NCI-H2227 (cell line): ENCODE data around the gene ADD3.

Experiments
- DNase-seq: peaks from one replicate; lab custom pipeline; 2025; ENCODE audit not compliant: unreplicated experiment; lab: John Stamatoyannopoulos, UW

Gene ADD3

DNA sequence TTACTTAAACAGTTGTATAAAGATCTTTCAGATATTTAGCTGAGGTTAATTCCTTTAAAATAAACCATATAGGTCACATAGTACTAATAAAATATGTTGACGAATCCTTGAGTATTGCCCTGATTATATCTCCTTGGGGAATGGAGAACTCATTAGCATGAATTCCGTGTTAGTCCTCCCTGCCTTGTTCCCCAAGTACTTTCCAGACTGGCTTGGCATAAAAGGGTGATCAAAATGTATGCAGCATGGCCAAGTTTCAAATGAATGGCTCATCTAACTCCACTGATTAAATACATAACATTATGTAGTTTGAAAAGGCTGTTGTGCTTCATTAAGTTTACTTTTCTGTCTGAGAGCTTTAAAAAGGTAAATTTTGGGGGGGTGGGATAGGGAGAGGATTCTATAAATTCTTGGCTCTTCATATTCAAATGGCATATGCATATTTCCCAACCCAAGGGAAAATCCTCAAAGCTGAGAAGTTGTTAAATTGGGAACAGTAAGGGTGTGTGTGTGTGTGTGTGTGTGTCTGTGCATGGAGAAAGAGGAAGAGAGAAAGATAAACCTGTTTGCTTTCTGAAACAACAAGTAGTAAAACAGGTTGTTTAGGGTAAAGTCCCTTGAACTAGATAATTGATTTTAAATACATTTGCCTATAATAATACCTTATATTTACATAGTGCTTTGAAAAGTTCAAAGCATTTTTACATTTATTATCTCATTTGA lies 4.8 kb upstream of the ADD3 start:
- DNase-seq = no peak

DNA sequence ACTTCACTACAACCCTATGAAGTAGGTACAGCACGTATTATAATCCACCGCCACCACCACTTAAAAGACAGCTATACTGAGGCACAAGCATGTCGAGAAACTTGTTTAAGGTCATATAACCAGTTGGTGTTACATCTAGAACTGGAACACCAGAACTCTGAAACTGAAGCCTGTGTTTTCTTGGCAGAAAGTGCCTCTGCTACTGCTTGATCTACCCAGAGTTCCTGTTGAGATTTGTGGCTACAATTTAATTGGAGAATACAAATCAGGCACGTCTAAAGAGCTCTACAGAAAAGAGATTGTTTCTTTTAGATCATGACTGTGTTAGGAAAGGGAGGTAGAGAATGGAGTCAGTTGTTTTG lies 4.3 kb upstream of the ADD3 start:
- DNase-seq = no peak

DNA sequence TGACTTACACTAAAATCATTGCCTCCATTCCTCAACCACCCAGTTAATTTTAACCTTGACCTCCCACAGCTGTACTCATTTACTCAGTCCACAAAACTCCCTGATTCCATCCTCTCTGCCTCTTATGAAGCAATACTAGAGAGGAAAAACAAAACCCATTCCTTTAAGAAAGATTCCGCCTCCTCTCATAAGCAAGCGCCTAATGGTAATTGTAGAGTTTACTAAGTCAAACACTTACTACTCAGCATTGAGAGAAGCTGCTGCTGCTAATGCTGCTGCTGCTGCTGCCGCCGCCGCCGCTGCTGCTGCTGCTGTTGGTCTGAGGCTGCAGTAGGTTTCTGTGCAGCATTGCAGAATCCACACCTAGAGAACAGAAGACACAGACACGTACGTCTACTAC lies 2.1 kb upstream of the ADD3 start:
- peak; percentile 33 for DNase-seq

DNA sequence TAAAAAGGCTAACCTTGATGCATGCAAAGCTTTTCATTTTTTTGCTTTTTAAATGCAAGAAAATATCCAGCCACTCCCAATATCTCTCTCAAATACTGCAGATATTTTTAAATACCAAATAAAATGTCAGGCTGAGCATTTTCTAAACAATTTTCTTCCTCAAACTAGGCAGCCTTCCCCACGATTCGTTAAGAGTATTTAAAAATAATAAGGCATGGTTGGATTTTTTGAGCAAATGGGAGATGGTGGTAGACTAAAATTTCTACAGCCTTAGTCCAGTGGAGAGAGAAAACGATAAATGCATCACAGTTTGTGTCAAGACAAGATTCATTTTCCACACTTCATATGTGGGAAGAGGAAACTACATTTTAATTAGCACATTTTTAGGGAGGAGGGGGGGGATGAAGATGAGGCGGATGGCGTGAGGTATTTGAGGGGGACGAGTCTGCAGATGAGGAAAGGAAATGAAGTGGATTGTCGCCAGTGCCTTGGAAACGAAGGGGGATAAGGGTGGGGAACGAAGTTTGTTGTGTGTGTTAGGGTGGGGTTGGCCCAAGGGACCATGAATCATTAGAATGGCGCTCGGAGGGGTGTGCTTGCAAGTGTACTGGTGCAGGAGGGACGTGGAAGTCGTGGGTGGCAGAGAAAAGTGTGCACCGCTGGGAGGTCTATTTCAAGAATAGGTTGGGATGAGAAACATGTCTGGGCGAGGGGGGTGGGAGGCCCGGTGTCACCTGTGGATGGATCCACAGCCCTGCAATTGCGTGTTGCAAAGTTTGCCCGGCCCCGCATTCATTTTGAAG lies 1.2 kb upstream of the ADD3 start:
- DNase-seq = no peak

DNA sequence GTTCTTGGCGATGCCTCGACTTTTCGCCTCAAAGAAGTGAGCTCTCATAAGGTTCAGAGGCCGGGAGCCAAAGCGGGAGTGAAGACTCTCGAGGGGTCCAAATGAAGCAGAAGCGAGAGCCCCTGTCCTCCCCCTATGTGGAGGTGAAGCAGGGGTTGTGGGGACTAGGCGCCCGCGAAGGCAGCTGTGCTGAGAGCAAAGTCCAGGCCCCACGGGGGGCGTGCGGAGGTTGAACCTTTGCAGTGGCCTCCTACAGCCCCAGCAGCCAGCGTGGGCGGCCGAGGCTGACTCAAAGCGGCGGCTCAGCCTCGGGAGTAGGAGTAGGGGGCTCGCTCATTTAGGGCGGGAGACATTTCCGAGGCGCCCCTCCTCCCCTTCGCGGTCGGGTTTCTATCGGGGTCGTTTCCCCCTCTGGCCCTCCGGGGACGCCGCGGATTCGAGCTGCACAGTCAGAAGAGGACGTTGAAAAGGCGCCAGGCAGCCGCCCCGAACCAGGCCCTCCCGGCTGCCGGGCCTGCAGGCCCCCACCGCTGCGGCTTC lies 553 bp upstream of the ADD3 start:
- peak; percentile 57 for DNase-seq

DNA sequence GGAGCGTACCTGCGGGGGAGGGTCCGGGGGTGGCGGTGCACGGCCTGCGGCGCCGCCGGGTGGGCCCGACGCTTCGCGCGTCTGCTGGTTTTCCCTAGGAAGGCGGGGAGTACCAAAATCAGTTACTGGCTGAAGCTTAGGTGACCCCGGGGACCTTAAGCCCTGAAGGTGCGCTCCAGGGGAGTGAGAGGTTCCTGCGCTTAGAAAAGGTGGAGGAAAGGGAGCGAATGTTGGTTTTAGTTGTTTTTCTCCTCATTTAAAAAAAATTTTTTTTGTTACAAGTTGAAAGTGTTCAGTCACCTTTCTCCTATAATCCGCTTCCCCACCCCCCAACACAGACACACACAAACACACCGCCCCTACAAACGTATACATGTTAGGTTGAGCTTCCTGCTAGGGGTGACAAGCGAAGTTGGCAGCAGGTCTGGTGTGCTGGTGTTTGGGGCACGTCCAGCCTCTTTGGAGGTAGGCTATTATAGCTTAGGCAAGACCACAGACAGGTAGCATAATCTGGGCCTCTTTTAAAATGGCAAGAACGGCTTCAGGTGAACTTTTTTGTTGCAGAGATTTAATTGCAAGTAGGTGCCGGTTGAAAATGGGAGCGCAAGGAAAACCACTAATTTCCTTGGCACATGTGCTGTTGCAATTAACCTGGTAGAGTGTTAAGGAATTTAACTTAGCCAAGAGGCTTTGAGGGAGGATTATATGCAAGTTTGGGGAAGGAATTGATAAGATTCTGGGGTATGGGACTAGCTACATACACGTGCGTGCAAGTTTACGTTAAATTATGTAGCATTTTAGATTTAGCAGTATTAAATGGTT lies 945 bp downstream of the ADD3 start:
- peak; percentile 21 for DNase-seq

DNA sequence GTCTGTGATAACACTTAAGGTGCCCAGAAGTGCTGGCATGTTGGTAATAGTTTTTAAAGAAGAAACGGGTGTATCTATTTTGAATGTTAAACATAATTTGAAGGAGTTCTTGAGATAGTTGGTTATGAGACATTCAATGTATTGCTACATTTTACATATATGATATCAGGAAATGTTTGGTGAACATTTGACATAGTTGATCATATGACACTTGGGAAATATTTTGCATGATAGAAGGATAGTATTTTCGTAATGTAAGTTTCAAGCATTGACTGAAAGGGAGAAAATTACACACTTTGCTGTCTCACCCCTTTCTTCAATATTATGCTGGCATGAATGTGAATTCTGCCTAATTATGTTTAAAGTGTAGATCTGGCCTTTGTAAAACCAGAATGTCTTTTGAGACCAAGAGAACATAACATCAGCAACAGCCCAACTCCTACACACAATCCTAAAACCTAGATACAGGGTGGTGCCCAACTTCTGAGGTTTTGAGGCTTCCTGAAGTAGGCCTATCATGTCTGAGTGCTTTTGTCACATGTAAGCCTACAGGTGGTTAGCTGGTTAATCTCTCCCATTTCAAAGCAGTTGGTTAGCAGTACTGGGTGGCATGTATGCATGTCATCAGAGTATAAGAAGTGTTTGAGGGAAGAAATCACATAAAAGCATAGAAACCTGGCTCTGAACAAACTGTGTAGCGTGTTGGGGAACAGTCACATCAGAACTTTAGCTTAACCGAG lies 2.1 kb downstream of the ADD3 start:
- DNase-seq = no peak

DNA sequence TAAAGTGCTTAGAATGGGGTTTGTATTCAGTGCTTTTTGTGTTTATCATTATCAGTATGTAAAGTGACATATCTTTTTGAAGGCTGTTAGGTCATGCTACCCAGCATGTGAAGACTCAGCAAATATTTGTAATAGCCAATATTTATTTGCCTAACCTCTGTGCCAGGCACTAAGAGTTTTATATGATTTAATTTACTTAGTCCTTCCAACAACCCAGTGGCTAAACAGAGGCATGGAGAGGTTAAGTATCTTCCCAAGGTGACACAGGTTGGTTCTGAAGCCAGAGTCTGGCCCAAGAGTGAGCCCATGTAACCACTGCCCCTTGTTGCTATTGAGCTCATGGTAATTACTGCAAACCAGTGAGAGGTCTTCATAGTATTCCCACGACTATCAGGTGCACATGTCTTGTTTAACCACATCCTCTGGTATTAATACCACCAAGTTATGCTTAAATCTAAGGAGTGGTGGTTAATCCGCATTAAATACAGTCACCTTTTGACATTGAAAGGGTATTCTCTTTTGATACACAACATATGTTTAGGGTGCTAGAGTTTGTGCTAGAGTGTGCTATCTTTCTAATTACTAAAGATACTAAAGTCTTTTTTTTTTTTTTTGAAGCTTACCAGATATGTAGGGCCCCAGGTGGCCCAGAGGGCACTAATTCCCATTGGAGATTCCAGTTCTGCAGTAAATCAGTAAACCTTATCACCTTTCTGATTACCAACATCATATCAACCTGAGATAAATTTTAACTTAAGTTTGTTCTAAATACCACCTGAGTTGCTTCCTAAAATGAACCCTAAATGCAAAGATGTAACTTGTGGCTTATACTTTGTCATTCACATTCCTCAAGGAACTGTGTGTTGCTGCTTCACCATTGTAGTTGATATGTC lies 2.9 kb downstream of the ADD3 start:
- no peak for DNase-seq

DNA sequence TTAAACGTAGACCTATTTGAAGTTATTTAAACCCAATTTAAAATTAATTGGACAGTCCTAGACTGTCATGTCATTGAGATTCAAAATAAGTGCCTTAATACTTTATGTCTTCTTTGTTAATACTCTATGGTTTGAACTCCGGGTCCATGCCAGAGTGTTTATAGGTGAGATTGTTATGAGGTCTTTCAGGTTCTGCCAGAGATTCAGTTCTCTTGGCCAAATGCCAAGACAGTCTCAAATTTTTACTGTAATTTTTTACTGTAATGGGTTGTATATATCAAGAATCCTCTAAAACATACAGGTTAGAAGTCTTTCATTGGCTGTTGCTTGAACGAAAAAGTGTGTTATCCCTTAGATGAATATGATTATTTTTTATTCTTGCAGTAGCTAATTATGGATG lies 3.9 kb downstream of the ADD3 start:
- no peak for DNase-seq

DNA sequence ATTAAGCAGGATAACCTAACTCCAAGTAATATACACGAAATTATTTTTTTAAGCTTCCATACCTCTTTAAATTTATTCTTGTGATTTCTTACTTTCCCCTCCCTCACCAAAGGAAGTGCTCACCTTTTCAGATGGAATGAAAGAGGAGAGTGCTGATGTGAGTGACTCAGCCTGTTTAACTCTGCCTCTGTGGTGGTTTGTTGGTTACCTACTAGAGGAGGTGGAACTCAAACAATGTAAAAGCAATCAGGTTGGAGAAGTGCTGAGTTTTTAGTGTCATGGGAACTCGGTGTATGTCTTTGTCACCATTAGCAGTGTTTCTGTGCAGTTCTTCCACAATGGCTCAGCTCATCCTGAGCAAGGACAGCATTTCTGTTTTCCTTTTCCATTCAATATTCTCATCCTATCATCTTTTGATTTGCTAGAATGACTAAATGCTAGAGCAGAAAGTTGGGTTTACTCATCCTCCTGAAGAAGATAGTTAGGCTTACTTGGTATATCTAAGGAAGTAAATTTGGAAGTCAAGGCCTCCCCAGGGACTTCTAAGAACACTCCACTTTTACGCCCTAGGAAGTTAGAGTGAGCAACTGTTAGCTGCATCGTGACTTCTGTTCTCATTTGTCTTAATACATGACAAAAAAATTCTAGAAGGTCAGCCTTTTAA lies 6.0 kb downstream of the ADD3 start:
- DNase-seq = no peak

DNA sequence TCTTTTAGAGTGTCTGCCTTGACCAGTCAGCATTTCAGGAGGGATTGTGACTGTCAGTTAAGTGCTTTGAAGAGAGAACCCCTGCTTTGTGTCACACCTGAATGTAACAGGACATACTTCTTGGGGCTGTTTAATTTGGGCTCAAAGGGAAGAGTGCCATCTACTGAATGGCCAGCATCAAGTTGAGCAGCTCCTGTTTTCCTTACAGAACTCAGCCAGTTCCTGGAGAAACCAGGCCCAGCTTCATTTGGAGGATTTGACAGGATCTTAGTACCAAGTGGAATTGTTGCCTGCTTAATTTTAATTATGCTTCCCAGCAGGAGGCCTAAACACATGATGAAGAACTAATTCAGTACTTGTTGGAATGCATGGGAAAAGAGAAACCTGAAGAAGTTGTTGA lies 8.3 kb downstream of the ADD3 start:
- no peak for DNase-seq

DNA sequence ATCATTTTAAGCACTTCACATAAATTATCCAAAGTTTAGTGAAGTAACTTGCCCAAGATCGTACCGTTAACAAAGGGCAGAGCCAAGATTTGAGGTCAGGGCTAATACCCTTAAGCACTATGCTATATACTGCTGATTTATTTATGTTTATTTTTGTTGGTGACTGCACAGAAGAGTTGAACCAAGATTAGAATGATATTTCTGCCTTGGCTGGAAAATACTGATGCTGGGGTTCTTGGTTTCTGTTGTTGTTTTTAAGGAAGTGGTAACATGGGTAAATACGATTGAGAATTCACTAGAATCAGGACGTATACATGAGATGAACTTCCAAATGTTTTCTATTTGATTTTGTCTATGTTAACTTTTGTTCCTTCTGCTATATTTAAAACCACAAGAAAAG lies 9.3 kb downstream of the ADD3 start:
- no peak for DNase-seq

DNA sequence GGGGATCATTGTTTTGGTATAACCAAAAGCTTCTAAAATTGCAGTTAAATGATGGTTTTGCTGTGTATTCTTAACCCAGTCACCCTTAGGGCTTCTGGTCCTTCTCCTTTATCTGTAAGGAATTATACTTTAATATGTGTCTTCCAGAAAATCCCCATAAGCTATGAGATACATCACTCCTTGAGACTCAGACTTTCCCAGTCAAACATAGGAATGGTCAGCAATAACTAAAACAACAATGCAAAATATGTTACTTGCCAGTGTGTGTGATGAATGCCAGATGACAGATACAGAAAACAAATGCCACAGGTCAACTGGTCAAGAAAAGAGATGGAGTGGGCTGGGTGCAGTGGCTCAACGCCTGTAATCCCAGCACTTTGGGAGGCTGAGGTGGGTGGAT lies 10.1 kb downstream of the ADD3 start:
- no peak for DNase-seq

DNA sequence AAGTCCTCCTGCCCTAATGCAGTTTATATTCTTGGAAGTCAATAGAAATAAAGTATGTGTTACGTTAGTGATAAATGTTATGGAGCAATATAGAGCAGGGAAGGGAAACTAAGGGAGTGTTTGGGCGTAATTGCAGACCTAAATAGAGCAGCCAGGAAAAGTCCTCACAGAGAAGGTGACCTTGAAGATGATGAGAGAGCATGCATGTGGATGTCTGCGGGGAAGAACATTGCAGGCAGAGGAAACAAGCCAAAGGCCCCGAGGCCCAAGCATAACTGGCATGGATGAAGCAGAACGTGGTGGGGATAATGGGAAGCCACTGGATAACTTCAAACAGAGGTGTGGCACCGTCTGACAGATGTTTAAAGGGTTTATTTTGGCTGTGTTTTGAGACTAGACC lies 12.5 kb downstream of the ADD3 start:
- no peak for DNase-seq

DNA sequence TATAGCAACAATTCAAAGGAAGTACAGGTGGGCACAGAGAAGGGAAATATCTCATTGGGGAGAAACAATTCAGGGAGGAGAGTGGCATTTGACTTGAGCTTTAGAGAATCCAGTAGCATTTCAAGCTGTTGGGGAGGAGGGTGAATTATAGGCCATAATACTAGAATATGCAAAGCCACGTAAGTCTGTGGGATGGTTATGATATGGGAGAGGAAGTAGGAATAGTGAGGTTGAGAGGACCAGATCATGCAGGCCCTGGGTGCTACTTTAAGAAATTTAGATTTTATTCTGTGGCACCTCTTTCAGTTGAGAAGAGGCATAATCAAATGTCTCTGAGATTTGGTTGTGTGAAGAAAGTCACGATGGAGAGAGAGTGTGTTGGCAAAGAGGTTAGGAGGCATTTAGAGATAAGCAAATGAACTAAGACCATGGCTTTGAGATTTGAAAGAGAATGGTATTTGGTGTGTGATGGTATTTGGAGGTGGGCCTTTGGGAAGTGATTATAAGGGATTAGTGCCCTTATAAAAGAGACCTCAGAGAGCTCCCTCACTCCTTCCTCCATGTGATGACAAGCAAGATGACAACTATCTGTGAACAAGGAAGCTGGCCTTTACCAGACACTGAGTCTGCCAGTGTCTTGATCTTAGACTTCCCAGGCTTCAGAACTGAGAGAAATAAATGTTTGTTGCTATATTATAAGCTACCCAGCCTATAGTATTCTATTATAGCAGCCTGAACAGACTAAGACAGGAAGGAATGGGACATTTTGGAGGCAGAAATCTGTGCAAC lies 15.1 kb downstream of the ADD3 start:
- DNase-seq = no peak

DNA sequence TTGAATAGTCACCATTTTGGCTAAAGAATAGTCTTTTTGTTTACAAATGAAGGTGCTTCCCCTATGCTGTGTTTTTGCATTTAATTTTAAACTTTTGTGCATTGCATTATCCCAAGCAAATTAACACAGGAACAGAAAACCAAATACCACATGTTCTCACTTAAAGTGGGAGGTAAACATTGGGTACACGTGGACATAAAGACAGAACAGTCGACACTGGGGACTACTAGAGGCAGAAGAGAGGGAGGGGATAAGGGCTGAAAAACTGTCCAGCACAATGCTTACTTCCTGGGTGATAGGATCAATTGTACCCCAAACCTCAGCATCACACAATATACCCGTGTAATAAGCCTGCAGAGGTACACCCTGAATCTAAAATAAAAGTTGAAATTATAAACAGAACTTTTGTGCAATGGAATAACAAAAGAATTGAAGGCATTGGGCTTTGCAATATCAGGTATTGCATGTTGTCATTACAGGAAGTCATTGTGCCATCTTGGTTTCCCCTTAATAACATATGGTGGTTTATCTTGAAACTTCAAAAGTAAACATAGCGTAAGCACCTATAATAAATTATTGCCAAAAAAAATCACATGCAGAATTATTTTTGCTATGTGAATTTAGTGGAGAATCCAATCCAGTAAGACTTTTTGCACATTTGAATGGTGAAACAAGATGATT lies 16.1 kb downstream of the ADD3 start:
- no peak for DNase-seq

DNA sequence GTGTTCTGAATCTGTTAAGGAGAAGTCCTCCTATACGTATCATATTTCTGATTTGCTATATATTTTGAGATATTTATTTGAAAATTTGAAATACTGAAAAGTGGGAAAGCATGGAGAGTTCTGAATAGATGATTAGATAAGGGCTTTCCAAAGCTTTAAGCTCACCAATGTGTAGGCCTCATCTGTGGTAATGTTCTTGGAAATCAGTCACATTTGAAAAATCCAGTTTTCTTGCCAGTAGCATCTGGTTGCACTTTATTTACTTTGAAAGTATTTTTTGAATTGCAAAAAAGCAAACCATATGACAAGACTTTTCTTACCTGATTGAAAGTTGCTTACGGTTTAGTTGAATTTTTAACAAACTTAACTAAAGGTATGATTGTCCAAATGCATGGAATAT lies 21.7 kb downstream of the ADD3 start:
- DNase-seq = no peak
